ENCODE measurements around the gene AVEN.
"Not testable (repeated sequence)": the region's sequence is repeated elsewhere in the genome, so short reads cannot be mapped to it uniquely, and the experiment has no call there.

AVEN gene

GRCh38 chr15:34038871-34039789, at the start of gene AVEN:
AVEN (minus strand) TSS chr15:34039204; CDS start chr15:34039046, 158 bp downstream.
- intact Hi-C loops (cut with DNase I): loop anchor here (2.0 kb wide), 1 partner anchor 62 kb away; the partner anchor contains the start of gene EMC7
- DNase-seq: peak in 37 of 42 donors; percentile 20 to 75 (median 49)

GRCh38 chr15:34085746-34086145, 46.7 kb upstream of the AVEN start:
- intact Hi-C loops (cut with DNase I): no loop called here
- no peak for DNase-seq

- intact Hi-C loops (cut with DNase I): no loop called here
Observed at GRCh38 chr15:34084086-34084485, 45.1 kb upstream of the AVEN start.

GRCh38 chr15:34079904-34080303, 40.9 kb upstream of the AVEN start:
- DNase-seq: no peak
- intact Hi-C loops (cut with DNase I): no loop called here

More at GRCh38 chr15:34084086-34084485, 45.1 kb upstream of the AVEN start:
- peak in 12 of 42 donors; percentile 7 to 63 (median 24) for DNase-seq

- intact Hi-C loops (cut with DNase I): no loop called here
- no peak for DNase-seq
Observed at GRCh38 chr15:34078900-34079299, 39.9 kb upstream of the AVEN start.

GRCh38 chr15:34076785-34077184, 37.8 kb upstream of the AVEN start:
- no peak for DNase-seq
- intact Hi-C loops (cut with DNase I): no loop called here

GRCh38 chr15:34070003-34070402, 31.0 kb upstream of the AVEN start:
- intact Hi-C loops (cut with DNase I): no loop called here
- DNase-seq: no peak

GRCh38 chr15:34065941-34066340, 26.9 kb upstream of the AVEN start:
- no peak for DNase-seq
- intact Hi-C loops (cut with DNase I): no loop called here

GRCh38 chr15:34065261-34065660, 26.3 kb upstream of the AVEN start:
- no peak for DNase-seq
- intact Hi-C loops (cut with DNase I): no loop called here

- no peak for DNase-seq
- intact Hi-C loops (cut with DNase I): loop anchor here (5.0 kb wide), 1 partner anchor 148 kb away; the partner anchor contains the start of gene KATNBL1
Observed at GRCh38 chr15:34064438-34064837, 25.4 kb upstream of the AVEN start.

GRCh38 chr15:34059946-34060345, 20.9 kb upstream of the AVEN start:
- intact Hi-C loops (cut with DNase I): loop anchor here (5.0 kb wide), 1 partner anchor 152 kb away; the partner anchor contains the start of gene KATNBL1
- no peak for DNase-seq

GRCh38 chr15:34059476-34059875, 20.5 kb upstream of the AVEN start:
- DNase-seq: no peak
- intact Hi-C loops (cut with DNase I): no loop called here

- intact Hi-C loops (cut with DNase I): no loop called here
- DNase-seq: no peak
Observed at GRCh38 chr15:34056911-34057310, 17.9 kb upstream of the AVEN start.

- intact Hi-C loops (cut with DNase I): no loop called here
- DNase-seq: no peak
Observed at GRCh38 chr15:34055868-34056595, 17.0 kb upstream of the AVEN start.

- intact Hi-C loops (cut with DNase I): no loop called here
Observed at GRCh38 chr15:34054081-34054707, 15.2 kb upstream of the AVEN start.

GRCh38 chr15:34050385-34050784, 11.4 kb upstream of the AVEN start:
- DNase-seq; intact Hi-C loops (cut with DNase I): not testable (repeated sequence)

More at GRCh38 chr15:34054081-34054707, 15.2 kb upstream of the AVEN start:
- DNase-seq: no peak

- intact Hi-C loops (cut with DNase I): no loop called here
- no peak for DNase-seq
Observed at GRCh38 chr15:34049112-34049511, 10.1 kb upstream of the AVEN start.

GRCh38 chr15:34047893-34048775, 9.1 kb upstream of the AVEN start:
- DNase-seq: no peak
- intact Hi-C loops (cut with DNase I): no loop called here

All from head of caudate nucleus (tissue), 42 donors.